HG03442 (cell line): ENCODE data around the gene HOXA3.

Experiments used
- ATAC-seq: cut with Tn5 transposase; IDR thresholded peaks from one replicate; pipeline ENCODE4 v1.9.1; 2021; ENCODE audit warnings: mild to moderate bottlenecking, moderate library complexity; ENCODE audit not compliant: unreplicated experiment

HOXA3 gene

DNA sequence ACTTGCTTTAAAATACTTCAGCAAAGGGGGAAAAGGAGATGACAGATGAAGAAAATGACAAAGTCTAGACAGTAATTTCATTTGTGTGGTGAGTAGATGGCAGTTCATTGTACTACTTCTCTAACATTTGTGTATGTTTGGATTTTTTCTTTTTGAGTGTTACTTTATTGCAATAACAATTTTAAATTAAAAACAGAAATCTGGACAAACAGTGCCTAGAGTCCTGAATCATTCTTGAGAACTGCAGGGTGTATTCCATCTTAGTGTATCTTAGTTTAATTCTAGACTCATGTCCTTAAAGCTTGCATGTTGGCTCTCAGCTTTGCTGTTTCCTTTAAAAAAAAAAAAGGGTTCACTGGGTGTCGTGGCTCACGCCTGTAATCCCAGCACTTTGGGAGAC is 87.7 kb downstream of the HOXA3 start:
- no peak for ATAC-seq

- no peak for ATAC-seq
Observed at GRCh38 chr7:27064159-27064558, 88.2 kb downstream of the HOXA3 start.

- no peak for ATAC-seq
Observed at GRCh38 chr7:27062946-27063345, 89.4 kb downstream of the HOXA3 start.
